B cell (primary cell): ENCODE measurements around the gene FITM1.

Experiments used
- EZH2 ChIP-seq: IDR thresholded peaks from 2 replicates; pipeline ENCODE4 v1.6.1; 2012; ENCODE audit warnings: borderline replicate concordance, low read depth, mild to moderate bottlenecking, moderate library complexity, low read length; ENCODE audit not compliant: insufficient read depth, poor library complexity, severe bottlenecking
- TF ChIP-seq, protein P1 (sequence below): fragments of 200-600 bp; IDR thresholded peaks from one replicate; pipeline ENCODE4 v1.8.0; 2022; ENCODE audit warnings: antibody characterized with exemption, mild to moderate bottlenecking

- TF ChIP-seq EZH2, result no peak
- TF ChIP-seq, protein P1, sequence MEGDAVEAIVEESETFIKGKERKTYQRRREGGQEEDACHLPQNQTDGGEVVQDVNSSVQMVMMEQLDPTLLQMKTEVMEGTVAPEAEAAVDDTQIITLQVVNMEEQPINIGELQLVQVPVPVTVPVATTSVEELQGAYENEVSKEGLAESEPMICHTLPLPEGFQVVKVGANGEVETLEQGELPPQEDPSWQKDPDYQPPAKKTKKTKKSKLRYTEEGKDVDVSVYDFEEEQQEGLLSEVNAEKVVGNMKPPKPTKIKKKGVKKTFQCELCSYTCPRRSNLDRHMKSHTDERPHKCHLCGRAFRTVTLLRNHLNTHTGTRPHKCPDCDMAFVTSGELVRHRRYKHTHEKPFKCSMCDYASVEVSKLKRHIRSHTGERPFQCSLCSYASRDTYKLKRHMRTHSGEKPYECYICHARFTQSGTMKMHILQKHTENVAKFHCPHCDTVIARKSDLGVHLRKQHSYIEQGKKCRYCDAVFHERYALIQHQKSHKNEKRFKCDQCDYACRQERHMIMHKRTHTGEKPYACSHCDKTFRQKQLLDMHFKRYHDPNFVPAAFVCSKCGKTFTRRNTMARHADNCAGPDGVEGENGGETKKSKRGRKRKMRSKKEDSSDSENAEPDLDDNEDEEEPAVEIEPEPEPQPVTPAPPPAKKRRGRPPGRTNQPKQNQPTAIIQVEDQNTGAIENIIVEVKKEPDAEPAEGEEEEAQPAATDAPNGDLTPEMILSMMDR, result no peak
Observed at GRCh38 chr14:24136684-24137528, 6.4 kb downstream of the FITM1 start.
